GM18519 (cell line): ENCODE results near the gene STAT5B.
A peak's percentile ranks its signal among the peaks of the same experiment; 100 is the strongest.

Source experiments
- ATAC-seq: cut with Tn5 transposase; IDR thresholded peaks from one replicate; pipeline ENCODE4 v1.9.1; 2021; ENCODE audit warnings: mild to moderate bottlenecking, moderate library complexity; ENCODE audit not compliant: unreplicated experiment, low FRiP score

The STAT5B gene

DNA sequence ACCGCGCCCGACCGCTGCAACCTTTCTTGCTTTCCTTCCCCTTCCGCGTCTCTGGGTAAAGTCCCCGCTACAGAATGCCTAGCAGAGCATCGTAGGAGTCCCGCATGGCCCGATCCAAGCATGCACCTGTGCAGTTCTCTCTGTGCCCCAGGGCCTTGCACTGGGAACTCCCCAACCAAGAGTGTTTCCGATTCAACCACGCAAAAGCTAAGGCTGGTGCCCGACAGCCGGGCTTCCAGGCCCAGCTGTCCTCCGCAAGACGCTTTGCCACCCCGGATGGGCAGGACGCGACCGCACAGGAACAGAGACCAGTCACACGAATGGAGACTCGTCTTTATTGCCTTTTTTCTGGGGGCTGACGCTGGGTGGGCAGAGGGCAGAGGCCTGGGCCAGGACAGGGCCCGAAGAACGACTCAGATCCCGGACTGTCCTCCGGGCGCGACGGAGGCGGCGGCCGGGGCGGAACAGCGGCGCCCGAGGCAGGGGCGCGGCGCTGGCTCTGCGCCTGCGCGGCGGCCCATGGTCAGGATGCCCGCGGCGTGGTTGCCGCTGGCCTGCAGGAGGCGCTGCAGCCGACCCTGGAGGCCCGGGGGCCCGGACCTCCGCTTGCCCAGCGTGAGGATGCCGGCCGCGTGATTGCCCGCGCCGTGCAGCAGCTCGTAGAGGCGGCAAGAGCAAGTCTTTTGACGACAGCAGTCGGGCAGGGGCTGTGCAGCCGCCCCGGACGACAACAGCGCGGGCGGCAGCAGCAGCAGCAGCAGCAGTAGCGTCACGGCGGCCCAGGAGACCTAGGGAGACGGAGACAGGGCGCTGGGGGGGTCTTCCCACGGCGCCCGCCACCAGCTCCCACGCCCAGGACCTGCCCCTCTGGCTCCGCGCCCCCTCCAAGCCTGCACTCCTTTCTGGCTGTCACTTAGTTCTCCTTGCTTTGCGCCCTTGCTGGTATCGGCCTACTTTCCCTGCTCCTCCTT is 92.2 kb downstream of the STAT5B start:
- no peak for ATAC-seq

DNA sequence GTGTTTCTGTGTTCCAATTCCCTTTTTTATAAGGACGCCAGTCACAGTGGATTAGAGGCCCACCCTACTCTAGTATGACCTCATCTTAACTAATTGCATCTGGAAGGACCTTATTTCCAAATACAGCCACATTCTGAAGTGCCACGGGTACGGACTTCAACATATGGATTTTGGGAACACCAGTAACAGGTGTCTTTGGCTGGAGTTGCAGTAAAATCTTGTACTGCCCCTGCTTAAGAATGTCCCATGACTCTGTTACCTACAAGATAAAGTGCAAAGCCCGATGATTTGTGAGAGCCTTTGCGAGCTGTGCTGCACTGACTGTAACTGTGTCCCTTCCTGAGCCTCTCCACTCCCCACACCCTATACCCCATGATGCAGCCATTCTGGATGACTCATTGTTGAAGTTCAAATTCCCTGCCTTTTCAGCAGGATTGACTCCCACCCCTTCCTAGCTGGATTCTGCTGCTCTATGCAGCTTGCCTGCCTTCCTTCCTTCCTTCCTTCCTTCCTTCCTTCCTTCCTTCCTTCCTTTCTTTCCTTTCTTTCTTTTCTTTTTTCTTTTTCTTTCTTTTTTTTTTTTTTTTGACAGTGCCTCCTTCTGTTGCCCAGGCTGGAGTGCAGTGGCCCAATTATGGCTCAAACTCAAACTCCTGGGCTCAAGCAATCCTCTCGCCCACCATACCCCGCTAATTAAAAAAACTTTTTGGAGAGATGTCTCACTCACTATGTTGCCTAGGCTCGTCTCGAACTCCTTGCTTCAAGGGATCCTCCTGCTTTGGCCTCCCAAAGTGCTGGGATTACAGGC is 93.1 kb downstream of the STAT5B start:
- ATAC-seq, result no peak

DNA sequence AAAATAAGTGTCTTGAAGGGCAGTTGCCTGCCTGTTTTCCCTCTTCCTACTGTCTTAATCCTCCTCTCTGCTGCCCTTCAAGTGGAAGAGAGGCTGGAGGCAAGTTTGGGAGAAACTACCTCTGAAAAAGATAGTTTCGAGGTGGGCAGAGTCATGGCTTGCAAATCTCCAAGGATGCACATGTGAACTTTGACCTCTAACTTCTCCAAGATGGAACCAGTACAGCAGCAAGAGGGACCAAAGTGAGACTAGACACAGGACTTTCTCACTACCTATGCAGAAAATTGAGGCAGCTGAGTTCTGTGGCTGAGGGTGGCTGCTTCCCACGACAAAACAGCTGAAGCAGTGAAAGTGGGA is 94.4 kb downstream of the STAT5B start:
- no peak for ATAC-seq

DNA sequence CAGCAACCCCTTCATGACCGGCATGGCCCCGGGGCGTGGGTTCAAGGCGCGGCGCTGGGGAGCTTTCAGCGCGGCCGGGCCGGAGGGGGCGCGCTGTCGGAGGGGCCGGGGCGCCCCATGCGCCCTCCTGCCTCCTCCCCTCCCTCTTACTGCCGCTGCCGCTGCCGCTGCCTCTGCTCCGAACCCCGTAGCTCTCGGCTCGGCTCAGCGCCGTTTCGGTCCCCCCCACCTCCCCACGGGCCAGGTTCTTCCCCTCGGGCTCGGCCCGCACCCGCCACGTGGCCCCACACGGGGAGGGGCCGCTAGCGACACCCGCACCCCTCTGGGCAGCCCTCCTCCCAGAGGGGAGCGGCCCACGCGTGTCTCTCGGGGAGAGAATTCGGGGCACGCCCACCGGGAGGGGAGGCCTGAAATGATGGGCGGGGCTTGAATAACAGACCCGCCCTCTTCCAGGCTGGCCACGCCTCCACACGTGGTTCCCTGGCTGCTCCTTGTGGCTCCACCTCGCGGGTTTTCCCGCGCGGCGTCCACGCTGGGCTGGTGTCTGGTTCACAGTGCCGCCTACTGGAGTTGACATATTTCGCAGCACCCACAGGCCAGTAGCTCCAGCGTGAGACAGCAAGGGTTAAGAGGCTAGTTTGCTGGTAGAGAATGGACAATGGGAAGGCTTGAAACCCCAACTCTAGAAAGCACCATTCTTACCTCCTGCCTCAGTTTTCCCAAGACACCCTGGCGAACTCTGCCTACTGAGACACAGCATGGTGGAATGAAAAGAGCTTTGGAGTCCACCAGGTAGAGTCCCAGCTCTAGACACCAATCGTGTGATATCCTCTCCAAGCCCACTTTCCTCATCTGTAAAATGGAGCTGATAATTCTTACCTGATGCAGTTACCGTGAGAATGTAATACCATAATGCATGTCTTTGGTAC is 95.0 kb downstream of the STAT5B start, which contains the start of gene KCNH4:
KCNH4 (minus strand) TSS at position 221 of the 929 bp plus-strand sequence; CDS start at position 24, 197 bp downstream.
- ATAC-seq, result peak; percentile 37

DNA sequence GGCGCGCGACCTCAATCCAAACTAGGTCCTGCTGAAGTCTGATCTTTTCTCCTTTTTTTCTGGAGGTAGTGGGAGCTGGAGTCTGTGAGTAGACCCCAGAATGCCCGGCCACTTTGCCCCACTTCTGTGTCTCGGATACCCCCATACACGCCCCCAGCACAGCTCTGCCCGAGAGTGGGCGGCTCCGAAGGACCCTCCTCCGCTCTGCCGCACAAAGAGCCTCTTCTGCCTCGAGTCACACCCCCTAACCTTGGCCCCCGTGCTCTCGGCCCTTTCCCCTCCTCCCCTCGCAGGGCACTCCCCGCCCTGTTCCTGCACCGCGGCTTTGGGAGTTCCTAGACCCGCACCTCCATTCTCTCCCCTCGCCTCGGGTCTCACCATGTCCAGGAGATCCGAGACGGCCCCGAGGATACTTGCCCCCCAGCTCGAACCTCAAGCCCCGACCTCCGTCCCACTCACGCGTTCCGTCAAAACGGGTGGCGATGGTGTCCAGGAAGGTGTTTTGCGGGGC is 95.7 kb downstream of the STAT5B start:
- ATAC-seq, result no peak

DNA sequence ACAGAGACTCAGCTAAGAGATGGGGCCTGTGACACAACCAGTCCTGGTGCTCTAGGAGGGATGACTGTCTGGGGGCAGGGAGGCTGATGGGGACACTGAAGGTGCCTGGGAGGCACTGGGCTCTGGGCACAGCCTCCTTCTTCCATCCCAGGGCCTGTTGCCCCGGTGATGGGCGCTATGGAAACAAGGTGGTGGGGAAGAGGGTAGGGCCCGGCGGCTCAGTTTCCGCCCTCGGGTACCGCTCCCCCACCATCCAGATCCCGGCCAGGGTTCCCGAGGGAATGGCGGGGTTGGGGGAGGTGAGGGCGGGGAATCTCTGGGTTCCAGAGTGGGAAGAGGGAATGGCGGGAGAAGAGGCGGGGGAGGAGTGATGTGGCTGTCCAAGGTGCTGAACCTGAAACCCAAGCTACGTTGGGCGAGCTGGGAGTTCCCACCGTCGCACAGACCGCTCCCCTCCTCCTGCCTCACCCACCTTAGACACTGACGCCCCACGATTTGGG is 96.2 kb downstream of the STAT5B start:
- no peak for ATAC-seq

DNA sequence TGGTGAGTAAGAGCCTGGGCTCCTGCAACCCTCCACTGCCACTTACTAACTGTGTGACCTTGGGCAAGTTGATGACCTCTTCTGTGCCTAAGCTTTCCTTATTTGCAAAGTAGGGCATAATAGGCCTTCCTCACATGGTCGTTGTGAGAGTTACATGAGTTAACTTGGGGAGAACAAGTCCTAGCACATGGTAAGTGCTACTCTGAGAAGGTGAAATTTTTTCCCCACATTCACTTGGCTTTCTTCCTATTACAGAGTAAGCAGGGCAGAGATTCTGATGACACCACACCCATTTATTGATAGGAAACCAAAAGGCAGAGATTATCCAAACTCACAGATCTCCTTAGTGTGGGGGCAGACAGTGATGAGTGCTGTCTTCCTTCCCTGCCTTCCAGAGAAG is 96.9 kb downstream of the STAT5B start:
- no peak for ATAC-seq

DNA sequence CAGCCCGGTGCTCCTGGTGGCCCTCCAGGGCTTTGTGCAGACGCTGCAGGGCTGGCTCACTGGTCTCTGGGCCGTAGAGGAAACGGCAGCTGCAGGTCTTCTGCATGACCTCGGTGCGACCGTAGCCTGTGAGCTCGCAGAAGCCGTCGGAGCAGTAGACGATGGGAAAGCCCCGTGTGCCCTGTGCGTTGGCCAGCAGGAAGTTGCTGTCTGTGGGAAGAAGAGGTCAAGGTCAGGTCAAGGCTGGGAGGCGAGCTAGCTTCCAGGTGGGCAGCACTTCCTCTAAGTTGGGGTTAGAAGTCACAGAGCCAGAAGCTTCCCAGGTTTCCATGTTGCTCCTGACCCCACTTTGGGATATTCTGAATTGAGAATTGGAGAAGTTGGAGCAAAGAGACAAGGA is 97.4 kb downstream of the STAT5B start:
- no peak for ATAC-seq

DNA sequence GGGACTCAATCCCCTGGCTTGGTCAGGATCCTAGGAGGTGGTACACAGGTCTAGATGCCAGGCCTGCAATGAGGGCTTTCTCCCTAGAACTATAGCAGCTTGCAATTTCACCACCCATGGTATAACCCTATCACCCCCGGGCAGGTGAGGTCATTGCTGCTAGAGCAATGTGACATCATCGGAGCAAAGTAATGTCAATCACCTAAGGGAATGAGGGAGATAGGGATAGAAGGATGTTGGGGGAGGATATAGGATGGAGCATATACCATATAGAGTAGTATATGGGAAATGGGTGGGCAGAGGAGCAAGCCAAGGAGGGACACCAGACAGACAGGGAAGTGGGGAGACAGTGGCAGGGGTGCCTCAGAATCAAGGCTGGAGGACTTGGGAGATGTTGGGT is 98.5 kb downstream of the STAT5B start:
- ATAC-seq, result no peak

DNA sequence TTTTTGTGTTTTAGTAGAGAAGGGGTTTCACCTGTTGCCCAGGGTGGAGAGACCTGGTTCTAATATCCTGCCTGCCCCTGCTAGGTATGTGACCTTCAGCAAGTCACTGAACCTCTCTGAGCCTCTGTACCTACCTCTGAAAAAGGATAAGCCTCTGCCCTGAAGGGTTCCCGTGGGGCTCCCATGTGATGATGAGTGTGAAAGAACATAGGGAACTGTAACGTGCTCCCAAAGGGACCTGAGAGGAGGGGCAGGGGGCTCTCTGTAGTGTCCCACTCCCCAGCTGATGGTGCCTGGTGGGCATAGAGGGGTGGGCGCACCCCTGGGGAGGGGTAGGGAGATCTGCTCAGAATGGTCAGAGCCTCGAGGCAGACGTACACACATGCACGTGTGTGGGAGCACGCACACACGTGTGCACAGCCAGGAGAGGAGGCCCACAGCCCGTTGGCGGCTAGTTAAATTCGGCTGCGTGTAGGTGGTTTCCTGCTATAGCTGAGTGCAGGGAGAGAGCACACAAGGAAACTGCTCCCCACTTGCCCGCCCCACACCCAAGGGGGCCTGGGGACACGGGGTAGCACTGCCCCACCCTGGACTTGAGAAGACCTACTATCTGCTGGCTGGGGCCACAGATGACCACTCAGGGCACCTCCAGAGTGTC is 101.9 kb downstream of the STAT5B start:
- ATAC-seq, result no peak

DNA sequence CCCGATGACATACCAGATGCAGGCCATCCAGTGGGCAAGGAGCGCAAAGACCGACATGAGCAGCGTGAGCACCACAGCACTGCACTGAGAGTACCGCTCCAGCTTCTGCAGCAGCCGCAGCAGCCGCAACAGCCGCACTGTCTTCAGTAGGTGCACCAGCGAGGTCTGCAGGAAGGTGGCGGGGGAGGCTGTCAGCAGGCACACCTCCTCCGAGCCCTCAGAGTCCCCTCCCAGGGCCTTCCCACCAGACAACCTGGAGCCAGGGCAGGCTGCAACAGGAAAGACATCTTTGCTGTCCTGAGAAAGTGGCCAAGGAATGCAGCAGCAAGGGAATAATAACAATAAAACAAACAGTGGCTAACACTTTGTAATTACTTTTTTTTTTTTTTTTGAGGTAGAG is 104.4 kb downstream of the STAT5B start:
- ATAC-seq, result no peak

DNA sequence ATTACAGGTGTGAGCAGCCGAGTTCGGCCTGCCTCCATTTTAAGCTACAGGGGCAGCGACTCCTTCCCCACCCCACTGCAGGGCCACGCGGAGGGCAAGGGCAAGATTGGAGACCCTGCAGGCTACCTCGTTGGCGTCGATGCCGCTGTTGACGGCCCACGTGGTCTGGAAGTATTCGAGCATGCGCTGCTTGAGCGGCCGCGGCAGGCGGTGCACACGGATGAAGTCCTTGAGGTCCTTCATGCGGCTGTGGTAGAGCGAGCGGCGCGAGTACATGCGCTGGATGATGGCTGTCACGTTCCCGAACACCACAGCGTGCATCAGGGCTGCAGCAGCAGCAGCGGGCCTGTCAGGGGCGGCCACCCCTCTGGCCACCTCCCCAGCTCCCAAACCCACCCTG is 106.8 kb downstream of the STAT5B start:
- no peak for ATAC-seq

DNA sequence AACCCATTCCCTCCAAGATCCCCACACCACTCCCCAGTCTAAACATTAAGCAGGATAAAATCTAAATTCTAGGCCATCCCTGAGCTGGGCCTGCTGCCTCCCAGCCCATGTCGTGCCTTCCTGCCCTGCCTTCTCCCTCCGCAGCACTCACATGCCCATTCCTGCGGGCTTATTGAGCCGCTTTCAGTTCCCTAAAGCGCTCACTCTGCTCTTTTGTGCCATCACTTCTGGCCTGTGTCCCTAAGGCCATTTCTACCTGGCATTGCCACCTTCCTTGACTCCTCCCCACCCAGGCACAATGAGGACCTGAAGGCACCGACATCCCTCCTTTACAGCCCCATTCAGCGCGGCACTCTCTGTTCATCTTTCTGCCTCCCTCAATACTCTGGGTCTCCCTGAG is 108.4 kb downstream of the STAT5B start:
- no peak for ATAC-seq

DNA sequence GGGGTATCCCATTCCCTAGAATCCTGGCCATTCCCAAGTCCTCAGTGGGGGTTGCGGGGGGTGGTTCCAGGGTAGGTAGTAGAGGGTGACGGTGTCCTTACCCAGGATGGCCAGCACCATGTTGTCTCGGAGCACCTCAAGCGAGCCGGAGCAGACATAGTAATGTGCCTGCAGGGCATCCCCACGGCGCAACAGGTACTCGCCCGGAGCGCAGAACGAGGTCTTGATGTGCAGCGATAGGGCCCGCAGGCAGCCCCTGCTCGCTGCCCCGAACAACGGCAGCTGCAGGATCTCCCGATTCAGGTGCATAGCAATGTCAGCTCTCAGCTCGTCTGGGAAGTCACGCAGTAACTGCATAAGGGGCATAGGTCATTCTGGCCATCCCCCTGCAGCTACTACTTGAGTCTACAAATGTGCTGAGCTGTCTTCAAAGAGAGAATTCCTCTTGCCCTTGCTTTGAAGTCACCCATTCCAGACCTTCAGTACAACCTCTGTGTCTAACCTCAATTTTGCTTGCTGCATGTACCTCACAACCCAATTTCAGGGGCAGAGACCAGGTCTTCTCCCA is 109.9 kb downstream of the STAT5B start:
- no peak for ATAC-seq

DNA sequence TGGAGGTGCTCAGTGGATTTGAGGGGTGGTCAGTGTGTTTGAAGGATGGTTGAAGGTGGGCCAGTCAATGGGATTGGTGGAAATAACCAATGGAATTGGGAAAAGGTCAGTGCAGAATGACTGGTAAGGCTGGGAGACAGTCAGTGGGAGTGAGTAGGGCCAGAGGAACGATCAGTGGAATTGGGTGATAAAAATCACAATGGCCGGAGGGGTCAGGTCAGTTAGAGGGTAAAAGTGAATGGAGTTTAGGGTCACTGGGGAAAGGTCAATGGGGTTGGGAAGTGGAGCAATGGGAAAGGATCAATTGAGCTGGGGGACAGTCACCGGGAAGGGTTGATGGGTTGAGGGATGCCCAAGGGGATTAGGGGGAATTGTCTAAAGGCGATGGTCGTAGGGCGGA is 110.4 kb downstream of the STAT5B start:
- no peak for ATAC-seq

DNA sequence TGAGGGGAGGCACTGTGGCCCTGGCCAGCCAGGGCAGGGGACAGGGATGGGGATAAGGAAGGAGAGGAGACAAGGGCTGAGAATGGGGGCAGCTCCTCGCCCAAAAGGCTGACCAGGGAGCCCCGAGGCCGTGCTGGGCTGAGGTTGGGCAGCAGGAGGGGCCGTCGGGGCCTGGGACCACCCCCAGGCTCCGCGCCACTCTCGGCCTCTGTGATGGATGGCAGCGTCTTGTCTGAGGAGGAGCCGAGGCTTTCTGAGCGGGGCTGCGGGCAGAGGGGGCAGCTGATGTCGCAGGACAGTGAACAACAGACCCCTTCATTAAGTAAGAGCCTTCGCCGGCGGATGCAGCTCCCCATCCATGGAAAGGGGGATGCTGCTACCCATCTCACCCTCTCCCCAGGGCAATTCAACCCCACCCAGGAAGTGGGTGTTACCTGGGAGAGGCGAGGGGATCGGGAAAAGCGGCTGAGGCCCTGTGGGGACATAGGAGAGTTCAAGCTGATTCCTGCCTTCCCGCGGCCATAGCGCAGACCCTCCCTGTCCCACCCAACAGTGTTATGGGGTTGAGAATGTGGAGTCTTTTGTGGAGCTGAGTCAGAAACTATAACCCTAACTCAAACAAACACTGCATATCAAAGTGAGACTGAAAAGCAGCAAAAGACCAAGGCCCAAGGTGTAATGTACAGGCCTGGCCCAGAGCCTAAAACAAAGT is 112.3 kb downstream of the STAT5B start:
- no peak for ATAC-seq

DNA sequence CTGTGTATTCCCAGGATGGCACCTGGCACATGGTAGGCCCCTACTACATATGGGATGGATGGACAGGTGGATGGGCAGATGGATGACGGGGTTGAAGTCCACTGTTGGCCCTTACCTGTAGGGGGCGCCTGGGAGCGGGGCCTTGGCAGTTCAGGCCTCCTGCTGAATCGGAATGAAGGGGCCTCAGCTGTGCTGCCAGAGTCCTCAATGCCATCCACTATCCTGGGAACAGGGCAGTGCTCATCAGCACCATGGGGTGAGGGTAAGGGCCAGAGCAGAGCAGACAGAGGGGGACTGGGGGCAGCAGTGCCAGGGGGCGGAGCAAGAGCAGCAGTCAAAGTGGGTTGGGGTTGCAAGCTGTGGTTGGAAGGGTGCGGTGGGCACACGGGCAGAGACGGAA is 113.1 kb downstream of the STAT5B start:
- no peak for ATAC-seq

DNA sequence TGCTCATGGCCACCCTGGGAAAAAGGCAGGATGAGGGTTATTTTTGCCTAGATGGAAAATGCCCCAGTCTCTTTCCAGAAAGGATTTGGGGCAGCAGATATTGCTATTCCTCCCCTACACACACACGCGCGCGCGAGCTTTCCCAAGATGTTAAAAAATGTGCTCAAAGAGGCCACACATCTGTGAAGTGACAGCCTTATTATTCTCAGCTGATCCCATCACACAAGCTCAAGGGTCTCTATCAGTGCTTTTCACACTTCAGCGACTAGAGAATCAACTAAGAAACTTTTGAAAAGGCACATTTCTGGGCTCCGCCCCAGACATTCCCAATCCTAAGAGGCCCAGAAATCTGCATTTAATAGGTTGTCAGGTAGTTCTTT is 115.7 kb downstream of the STAT5B start:
- no peak for ATAC-seq
